GM19395 (cell line): ENCODE measurements around the gene FNBP1L.

ENCODE experiments used
- ATAC-seq: cut with Tn5 transposase; IDR thresholded peaks from one replicate; pipeline ENCODE4 v1.9.1; 2021; ENCODE audit warnings: mild to moderate bottlenecking, moderate library complexity; ENCODE audit not compliant: unreplicated experiment

The FNBP1L gene

DNA sequence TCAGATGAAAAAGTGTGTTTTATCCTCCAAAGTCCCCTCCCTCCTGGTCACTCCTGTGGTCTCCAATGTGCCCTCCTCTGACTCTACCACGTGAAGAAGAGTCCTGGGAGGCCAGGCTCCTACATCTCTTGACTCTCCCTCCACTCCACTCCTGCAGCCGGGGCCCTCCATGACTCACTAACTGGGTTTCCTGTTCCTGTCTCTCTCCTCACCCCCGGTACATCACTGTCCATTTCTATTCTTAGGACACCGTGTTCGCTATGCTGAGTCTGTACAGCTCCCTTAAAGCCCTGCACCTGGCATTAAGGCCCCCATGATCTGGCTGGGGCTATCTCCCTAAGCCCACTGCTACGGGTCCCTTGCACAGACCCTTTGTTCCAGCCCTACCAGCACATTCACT is 140.3 kb downstream of the FNBP1L start:
- no peak for ATAC-seq

DNA sequence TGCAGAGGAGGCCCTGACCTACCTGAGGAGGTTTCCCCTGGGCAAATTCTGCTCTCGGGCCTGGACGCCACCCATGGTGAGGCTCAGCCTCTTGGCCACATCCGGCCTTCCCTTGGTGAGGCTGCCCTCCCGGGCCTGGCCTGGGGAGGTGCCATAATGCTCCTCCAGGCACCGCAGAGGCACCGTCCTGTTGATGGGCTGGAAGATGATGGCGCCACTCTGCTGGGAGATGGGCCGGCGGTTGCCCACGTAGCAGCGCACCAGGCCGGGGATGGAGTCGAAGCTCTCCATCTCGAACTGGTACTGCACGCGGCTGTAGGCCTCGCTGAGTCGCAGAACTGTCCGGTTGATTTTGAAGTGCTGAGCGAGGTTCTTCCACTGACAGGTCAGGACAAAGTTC is 141.0 kb downstream of the FNBP1L start:
- ATAC-seq: no peak

DNA sequence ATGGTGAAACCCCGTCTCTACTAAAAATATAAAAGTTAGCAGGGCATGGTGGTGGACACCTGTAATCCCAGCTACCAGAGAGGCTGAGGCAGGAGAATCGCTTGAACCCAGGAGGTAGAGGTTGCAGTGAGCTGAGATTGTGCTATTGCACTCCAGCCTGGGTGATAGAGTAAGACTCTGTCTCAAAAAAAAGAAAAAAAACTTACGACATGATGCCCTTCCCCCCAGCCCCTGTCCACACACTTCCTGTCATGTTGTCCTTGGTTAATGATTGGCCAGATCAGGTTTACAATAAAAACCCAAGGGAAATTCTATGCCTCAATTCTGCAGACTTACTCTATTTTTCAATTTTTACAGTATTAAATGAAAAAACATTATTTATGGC is 143.4 kb downstream of the FNBP1L start:
- ATAC-seq: peak; percentile 21

DNA sequence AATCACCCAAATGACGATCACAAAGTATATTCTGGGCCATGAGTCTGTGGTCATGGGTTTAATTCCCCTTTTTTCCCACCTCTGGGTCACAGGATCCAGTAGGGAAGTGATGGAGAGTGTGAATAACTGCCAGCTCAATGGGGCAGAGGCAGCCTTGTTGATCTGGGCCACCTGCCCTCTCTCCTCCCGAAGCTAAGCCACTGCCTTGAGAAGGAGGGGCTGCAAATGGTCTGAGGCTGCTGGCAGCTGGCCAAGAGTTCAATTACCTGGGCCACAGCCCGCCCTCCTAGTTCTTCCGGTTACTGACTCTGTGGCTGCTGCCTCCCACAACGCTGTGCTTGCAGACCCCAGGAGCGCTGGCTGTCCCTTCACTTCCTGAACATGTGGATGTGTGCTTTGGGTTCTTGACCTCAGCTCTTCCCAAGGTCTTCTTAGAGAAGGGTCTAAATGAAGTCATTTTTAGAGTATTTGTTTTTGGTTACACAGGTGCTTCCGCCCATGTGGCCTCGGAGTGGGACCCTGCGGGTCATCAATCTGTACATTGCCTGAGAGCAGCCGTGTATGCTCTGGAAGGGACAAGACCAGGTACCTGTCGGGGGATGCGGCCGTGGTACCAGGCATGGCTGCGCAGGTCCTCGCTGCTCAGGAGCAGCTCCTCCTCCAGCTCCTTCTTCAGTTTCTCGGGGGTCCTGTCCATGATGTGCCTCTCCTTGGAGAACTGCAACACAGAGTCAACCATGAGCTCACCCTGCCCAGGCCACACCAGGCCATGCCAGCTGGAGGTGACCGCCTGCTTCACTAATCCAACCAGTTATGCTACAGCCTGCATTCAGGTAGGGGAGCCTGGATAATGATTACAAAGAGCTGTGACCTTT is 144.0 kb downstream of the FNBP1L start:
- peak; percentile 93 for ATAC-seq

DNA sequence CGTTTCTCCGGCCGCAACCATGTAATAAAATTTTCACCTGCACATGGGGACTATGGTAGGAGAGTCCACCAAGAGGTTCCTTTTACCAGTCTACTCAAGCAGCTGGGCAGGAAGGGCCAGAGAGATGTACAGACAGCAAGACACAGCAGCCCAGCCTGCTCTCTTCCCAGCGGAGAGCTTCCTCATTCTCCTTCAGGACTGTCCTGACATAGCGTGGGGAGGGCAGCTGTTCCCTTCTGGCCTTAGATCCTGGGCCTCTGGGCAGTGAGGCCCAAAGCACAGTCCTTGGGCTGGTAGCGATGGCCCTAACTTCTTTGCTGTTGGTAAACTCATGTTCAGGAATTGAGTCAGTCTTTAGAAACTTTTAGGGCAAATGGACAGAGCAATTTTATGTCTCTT is 144.6 kb downstream of the FNBP1L start:
- no peak for ATAC-seq

DNA sequence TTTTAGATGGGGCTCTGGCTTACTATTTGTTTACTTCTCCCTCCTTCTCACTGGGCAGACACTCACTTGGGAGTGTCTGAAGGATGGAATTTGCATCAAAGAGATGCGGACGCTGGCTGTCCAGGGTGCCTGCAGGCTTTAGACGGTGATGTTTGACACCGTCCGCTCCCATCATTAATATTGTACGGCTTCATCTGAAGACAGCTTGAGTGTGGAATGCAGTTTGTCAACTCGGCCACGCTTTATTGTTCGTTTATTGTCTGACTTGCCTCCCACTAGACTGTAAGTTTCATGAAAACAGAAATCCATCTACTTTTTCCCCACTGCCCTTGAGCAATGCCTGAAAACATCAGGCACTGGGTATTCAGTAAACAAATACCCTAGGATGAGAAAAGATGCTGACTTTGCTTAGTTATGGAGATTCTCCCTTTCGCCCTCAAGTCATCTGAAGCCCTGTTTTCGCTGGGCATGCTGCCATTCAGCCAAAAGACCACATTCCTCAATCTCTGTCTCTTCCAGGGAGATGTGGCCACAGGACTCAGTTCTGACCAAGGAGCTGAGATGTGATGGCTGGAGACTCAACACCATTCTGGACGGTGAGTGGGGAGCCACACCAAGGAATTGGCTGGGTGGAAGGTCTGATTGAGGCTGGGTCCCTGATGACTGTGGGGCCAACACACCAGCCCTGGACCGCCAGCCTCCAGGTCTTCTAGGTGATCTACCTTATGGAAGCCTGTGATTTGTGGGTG is 146.1 kb downstream of the FNBP1L start:
- ATAC-seq: no peak

DNA sequence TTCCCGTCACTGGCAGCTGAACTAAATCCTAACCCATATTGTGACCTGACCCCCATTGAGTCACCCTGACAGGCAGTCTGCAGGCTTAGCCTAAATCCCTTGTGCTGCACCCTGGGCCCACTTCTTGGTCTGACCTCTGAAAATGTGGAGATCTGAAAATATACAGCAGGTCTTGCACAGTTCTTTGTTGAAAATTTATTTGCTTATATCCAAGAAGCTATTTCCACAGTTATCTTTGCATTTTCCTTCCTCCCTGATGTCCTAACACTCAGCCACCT is 146.6 kb downstream of the FNBP1L start:
- no peak for ATAC-seq

DNA sequence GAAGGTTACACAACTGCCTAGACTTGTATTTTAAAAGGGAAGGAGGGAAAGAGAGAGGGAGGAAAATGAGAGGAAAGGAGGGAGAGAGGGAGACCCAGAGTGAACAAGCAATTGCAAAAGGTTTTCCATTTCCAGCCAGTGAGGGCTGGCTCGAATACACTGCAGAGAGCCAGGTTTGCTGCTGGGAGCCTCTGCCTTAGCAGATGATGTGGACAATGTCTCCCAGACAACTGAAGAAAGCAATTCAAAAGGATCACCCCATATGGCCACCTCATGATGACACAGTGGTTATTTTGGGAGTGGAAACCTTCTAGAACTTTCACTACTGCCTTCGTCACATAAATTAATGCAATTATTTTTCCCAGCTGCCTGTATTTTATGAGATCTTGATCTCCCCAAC is 147.3 kb downstream of the FNBP1L start:
- no peak for ATAC-seq

DNA sequence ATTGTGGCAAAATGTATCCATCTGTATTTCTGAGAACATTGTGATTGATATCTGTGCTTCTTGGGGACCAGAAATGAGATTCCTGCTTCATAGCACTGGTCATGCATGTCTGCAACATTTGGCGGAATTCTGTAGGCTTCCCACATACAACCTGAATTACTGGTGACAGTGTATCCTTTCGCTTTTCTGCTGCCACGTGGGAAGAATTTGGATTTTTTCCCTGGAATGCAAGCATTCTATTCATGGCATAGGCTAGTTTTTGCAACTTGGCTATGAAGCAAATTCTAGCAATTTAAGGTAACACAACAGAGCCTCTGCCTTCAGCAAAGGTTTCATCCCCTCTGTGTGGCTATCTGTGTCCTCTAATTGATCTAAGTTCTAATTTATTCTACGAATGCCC is 147.8 kb downstream of the FNBP1L start:
- no peak for ATAC-seq

DNA sequence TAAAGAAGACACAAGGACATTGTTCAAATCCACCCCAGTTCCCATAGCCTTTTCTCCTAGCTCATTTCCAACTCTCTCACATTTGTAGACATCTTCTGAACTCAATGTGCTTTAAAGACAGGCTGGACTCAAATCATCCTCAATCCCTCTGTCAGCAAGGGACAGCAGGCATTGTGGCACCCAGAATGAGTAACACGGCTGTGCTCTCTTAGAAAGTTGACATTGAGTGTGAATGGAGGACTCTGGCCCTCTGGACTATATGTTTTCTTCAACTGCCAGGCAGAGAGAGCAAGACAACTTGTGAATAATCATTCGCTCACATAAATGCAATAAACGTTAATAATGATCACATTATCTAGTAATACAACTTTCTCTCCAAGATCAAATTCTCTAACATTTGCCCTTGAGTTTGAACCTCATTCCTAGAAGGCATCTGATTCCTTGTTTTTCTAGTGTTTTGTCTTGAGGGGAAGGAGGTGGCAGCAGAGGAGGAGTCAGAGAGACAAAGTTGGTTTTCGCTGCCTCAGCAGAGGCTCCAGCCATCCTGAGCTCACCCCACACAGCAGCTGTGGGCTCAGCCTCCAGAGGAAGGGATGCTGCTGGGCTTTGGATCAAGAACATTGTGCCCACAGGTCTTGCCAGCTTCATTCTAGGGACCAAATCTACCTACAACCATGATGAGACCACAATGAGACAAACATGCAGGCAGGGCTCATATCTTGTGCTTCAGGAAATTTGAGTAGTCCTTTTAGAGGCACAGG is 148.6 kb downstream of the FNBP1L start:
- no peak for ATAC-seq

DNA sequence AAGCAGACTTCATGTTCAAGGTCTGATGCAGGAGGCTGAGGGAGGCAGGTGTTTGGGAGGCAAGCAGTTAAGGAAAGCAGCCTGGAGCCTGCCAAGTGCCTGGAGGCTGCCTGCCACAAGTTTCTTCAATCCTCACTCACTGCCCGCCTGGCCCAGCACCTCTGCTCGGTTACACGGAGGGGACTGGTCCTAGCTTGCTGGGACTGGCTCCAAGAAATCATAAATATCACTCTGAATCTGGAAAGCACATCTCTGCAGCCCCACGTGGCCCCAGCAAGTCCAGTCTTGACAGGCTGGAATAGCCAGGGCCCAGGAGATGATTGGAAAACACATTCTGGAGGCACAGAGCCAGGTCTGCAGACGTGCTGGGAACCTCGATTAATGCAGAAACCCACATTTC is 149.8 kb downstream of the FNBP1L start:
- no peak for ATAC-seq

DNA sequence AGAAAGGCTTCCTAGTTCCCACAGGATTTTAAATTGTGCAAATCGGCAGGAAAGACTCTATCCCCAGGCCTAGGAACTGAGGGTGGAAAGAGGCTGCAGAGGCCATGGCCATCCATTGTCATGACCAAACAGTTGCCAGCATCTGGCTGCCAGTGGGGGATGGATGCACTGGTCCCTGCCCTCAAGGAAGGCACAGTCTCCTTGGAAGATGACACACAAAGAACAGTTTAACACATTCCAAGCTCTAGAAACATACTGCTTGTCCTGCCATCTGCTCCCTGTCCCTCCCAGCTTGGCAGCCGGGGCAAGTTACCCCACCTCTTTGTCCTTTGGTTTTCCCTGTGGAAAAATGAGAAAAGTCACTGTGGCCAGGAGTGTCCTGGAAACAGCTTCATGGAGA is 150.5 kb downstream of the FNBP1L start:
- no peak for ATAC-seq

DNA sequence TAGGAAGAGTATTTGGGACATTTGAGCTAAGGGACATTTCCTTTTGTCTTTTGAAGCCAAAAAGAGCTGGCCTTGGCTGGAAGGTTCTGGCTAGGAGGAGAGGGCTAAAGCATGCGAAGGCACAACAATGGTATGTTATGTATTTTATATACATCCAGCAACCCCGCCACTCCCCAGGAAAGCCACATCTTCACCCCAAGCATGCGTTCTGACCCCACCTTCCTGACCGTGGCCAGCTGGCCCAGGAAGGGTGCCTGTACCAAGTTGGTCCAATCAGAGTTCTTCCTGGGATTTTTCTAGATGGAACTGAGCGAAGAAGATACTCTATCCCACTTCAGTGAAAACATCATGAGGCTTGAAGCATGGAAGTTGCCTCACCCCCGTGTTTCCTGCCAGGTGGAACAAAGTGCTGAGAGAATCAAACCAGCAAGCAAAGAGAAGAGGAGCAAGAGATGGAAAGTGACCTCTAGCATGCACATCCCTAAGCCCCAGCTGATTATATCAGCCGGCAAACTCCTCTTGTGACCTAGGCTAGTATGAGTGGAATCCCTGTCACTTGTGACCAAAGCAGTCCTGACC is 151.0 kb downstream of the FNBP1L start:
- no peak for ATAC-seq

DNA sequence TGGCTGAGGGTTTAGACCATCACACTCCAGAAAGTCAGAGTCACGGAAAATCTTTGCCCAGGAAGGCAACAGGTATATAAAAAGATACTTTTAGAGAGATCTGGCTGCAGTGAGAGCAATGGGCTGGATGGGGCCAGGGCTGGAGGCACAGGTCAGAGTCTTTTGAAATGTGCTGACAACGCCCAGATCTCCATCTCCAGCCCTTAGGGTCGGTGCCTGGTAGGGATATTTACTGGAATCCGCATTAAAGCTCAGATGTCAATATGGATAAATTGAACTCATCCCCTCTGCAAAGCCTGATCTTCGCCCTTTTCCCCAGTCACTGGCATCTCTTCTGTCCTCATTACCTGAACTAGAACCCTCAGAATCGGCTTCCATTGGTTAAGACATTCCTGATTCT is 151.6 kb downstream of the FNBP1L start:
- no peak for ATAC-seq

DNA sequence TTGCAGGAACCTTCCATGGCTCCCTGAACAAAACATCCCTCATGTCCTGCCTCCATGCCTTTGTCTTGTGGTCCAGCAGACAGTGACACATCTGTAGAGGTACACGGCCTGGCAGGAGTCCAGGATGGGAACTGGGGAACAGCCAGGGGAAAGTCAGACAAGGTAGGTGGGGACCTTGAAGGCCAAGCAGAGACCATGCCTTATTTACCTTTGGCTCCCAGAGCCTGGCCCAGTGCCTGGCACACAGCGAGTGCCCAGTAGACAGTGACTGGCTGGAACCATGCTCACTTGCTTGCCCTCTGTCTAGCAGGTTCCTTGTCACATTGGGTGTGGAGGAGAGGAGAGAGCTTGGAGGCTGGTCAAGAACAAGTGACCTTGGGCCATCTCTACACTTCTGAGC is 152.7 kb downstream of the FNBP1L start:
- no peak for ATAC-seq

DNA sequence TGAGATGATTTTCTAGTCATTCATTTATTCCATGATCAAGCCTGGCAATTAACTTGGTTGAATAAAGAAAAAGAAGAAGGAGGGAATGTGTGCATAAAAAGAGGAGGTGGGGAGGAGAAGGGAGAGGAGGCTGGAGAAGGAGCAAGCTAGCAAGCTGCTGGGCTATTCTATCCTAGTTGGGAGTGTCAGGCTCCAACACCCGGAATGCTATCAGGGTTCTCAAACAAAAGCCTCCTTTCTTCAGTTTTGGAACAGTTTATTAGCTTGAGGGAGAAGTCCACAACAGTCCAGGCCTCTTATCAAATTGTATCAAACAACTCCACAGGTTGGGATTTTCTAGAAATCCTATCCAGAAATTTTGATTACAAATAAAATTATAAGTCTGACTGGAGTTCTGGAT is 153.8 kb downstream of the FNBP1L start:
- no peak for ATAC-seq

DNA sequence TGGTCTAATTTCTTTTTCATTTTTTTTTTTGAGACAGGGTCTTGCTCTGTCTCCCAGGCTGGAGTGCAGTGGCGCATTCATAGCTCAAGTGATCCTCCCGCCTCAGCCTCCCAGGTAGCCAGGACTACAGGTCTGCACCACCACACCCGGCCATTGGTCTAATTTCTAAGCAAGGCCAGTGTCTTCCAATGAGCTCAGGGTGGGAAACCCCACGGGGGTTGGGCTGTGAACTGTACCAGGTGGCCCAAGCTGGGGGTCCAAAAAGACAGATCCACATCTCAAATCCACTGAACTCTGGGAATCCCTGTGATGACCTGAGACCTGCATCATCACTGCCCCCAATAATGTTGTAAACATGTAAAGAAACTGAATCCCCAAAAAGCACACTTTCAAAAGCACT is 154.2 kb downstream of the FNBP1L start:
- no peak for ATAC-seq

DNA sequence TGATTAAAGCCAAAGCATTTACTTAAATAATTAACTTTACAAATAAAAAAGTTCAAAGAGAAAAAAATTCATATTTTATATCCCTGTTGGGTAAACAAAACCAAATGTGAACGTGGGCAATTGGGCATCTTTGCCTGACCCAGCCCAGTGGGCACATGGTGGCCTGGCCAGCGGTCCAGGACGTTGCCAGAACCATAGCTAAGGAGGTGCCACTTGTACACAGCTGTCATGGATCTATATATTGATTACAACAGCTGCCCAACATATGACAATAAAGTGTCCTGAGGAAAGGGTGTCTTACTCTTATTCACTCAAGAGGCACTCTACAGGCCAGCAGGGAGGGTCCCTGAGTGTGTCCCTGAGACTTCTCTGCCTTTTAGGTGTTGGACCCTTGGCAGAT is 155.2 kb downstream of the FNBP1L start:
- no peak for ATAC-seq

DNA sequence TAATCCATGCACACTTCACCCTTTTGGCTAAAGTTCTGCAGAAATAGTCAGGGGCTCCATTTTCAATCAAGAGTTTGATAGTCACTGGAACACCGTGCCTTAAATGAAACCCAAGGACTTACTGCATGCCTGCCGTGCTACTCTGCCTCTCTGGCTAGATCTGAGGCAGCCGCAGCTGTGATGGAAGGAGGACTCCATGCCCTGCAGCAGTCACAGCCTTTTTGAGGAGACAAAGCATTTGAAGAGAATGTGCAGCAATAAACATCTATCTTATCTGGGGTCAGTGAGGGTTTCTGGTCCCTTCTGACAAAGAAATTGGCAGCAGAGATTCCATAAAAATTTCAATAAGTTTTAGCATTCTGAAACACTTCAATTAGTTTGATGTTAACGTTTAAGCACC is 155.7 kb downstream of the FNBP1L start:
- ATAC-seq: no peak
